Measurements from ENCODE around the gene FOXP1. TPM values are rescaled to one million over a fixed set of nuclear protein-coding genes. Genes with fewer than 3 reads are reported as not detected.
A peak's percentile ranks its signal among the peaks of the same experiment; 100 is the strongest.

FOXP1 gene
- total RNA-seq, 4 donors from 2014 or later, result 86.4 to 107 (median 93.8) TPM

GRCh38 chr3:71132995-71133730 lies 450.4 kb downstream of the FOXP1 start:
- TF ChIP-seq EP300 (IDR thresholded peaks at IDR 0.05), result no peak
- no peak for TF ChIP-seq POLR2A (IDR thresholded peaks at IDR 0.05)
- TF ChIP-seq CTCF (IDR thresholded peaks at IDR 0.05), result no peak
- 81 to 84% methylated on average over 8 of the region's 8 CpGs for WGBS, 2 donors

GRCh38 chr3:71131375-71132314 lies 451.9 kb downstream of the FOXP1 start:
- no peak for DNase-seq (ENCODE audit: low spot score in 2 of 2)
- Histone ChIP-seq H3K4me3 (no peak overlapping the region), H3K27me3 (no peaks in the 10 kb centered on the region), H3K36me3 (no peaks in the 10 kb centered on the region), H3K9me3 (no peaks in the 10 kb centered on the region), H3K27ac (peak overlapping the region in 3 of 4 donors; percentile 87 to 88 (median 88)), H3K4me1 (peaks cover 0 to 81% (median 30%) of the 10 kb centered on the region in 4 donors)
- WGBS, 2 donors, result 70 to 74% methylated on average over 10 of the region's 10 CpGs
- no peak for TF ChIP-seq POLR2A (IDR thresholded peaks at IDR 0.05)
- no peak for TF ChIP-seq EP300 (IDR thresholded peaks at IDR 0.05)
- no peak for TF ChIP-seq CTCF (IDR thresholded peaks at IDR 0.05)

More at GRCh38 chr3:71132995-71133730, 450.4 kb downstream of the FOXP1 start:
- H3K9me3 ChIP-seq, result no peaks in the 10 kb centered on the region
- no peak overlapping the region for H3K27ac ChIP-seq
- DNase-seq (ENCODE audit: low spot score in 2 of 2), result no peak
- H3K4me3 ChIP-seq, result no peak overlapping the region
- no peaks in the 10 kb centered on the region for H3K36me3 ChIP-seq
- no peaks in the 10 kb centered on the region for H3K27me3 ChIP-seq
- peaks cover 0 to 66% (median 25%) of the 10 kb centered on the region in 4 donors for H3K4me1 ChIP-seq

GRCh38 chr3:71130471-71131374 lies 452.8 kb downstream of the FOXP1 start:
- WGBS, 2 donors, result 33 to 37% methylated on average over 19 of the region's 19 CpGs
- no peak for TF ChIP-seq CTCF (IDR thresholded peaks at IDR 0.05)
- TF ChIP-seq POLR2A (IDR thresholded peaks at IDR 0.05), result peak; percentile 17 to 31
- peak in 1 of 2 donors; percentile 70 for TF ChIP-seq EP300 (IDR thresholded peaks at IDR 0.05)
- no peaks in the 10 kb centered on the region for H3K36me3 ChIP-seq
- peak; percentile 45 to 57 for DNase-seq (ENCODE audit: low spot score in 2 of 2)
- no peaks in the 10 kb centered on the region for H3K27me3 ChIP-seq
- peak overlapping the region; percentile 65 to 88 (median 88) for H3K27ac ChIP-seq
- no peaks in the 10 kb centered on the region for H3K9me3 ChIP-seq
- peaks cover 0 to 81% (median 30%) of the 10 kb centered on the region in 4 donors for H3K4me1 ChIP-seq
- peak overlapping the region; percentile 30 to 60 (median 44) for H3K4me3 ChIP-seq

- no peaks in the 10 kb centered on the region for H3K27me3 ChIP-seq
- peak overlapping the region; percentile 65 to 88 (median 88) for H3K27ac ChIP-seq
- WGBS, 2 donors, result 1% methylated on average over 13 of the region's 13 CpGs
- TF ChIP-seq POLR2A (IDR thresholded peaks at IDR 0.05), result peak in 1 of 2 donors; percentile 29
- TF ChIP-seq CTCF (IDR thresholded peaks at IDR 0.05), result peak in 1 of 5 experiments; percentile 15
- peak in 1 of 2 donors; percentile 50 for TF ChIP-seq EP300 (IDR thresholded peaks at IDR 0.05)
- peak overlapping the region; percentile 30 to 60 (median 44) for H3K4me3 ChIP-seq
- DNase-seq (ENCODE audit: low spot score in 2 of 2), result no peak
- H3K4me1 ChIP-seq, result peaks cover 0 to 72% (median 29%) of the 10 kb centered on the region in 4 donors
- H3K36me3 ChIP-seq, result no peaks in the 10 kb centered on the region
- H3K9me3 ChIP-seq, result no peaks in the 10 kb centered on the region
These were observed 453.7 kb downstream of the FOXP1 start for GRCh38 chr3:71129611-71130431.
